SK-N-SH treated with all-trans-retinoic acid at 6 μM for 48 hours (cell line): ENCODE data around the gene DPP10.

Source experiments
- RARB ChIP-seq: fragments of 250-450 bp; sonication (Bioruptor Pico); IDR thresholded peaks from 2 replicates; pipeline ENCODE4 v1.8.0; 2021; ENCODE audit warnings: mild to moderate bottlenecking, moderate library complexity
- TOX ChIP-seq: fragments of 250-450 bp; sonication (Bioruptor Pico); IDR thresholded peaks from 2 replicates; pipeline ENCODE4 v1.8.0; 2021; ENCODE audit warnings: mild to moderate bottlenecking, moderate library complexity, borderline replicate concordance
- ZC3H10 ChIP-seq: fragments of 250-450 bp; sonication (Bioruptor Pico); IDR thresholded peaks from 2 replicates; pipeline ENCODE4 v1.5.1; 2021; ENCODE audit warnings: mild to moderate bottlenecking, moderate library complexity

GRCh38 chr2:114515882-114516281, 73.4 kb downstream of the DPP10 start:
- TF ChIP-seq ZC3H10 (CRISPR knock-in tag) = no peak
- no peak for TF ChIP-seq TOX (CRISPR knock-in tag)
- no peak for TF ChIP-seq RARB (CRISPR knock-in tag)
